Measurements from ENCODE around the gene PLA2G2D.
A peak's percentile ranks its signal among the peaks of the same experiment; 100 is the strongest.

The PLA2G2D gene

GRCh38 chr1:20083178-20083944, 36.0 kb downstream of the PLA2G2D start:
- DNase-seq: no peak

- no peak for DNase-seq
Measured at GRCh38 chr1:20082772-20083171, 36.6 kb downstream of the PLA2G2D start.

GRCh38 chr1:20081353-20081810, 38.0 kb downstream of the PLA2G2D start:
- no peak for DNase-seq

GRCh38 chr1:20080441-20081352, 38.6 kb downstream of the PLA2G2D start:
- peak; percentile 71 for DNase-seq

- no peak for DNase-seq
Measured at GRCh38 chr1:20079661-20080305, 39.6 kb downstream of the PLA2G2D start.

- DNase-seq: no peak
Measured at GRCh38 chr1:20078711-20079110, 40.6 kb downstream of the PLA2G2D start.

GRCh38 chr1:20078171-20078651, 41.1 kb downstream of the PLA2G2D start:
- no peak for DNase-seq

GRCh38 chr1:20076710-20077461, 42.5 kb downstream of the PLA2G2D start:
- no peak for DNase-seq

- DNase-seq: no peak
Measured at GRCh38 chr1:20076223-20076622, 43.1 kb downstream of the PLA2G2D start.

- DNase-seq: no peak
Measured at GRCh38 chr1:20075345-20075744, 44.0 kb downstream of the PLA2G2D start.

GRCh38 chr1:20074725-20075171, 44.6 kb downstream of the PLA2G2D start:
- DNase-seq: no peak

GRCh38 chr1:20074055-20074724, 45.1 kb downstream of the PLA2G2D start:
- DNase-seq: no peak

- no peak for DNase-seq
Measured at GRCh38 chr1:20073256-20073655, 46.1 kb downstream of the PLA2G2D start.

GRCh38 chr1:20072771-20073170, 46.6 kb downstream of the PLA2G2D start:
- no peak for DNase-seq

- no peak for DNase-seq
Measured at GRCh38 chr1:20071416-20071815, 47.9 kb downstream of the PLA2G2D start.

- DNase-seq: no peak
Measured at GRCh38 chr1:20070357-20070756, 49.0 kb downstream of the PLA2G2D start.

- peak; percentile 61 for DNase-seq
Measured at GRCh38 chr1:20069874-20070273, 49.5 kb downstream of the PLA2G2D start, which contains the start of gene PLA2G5. Gene PLA2G5, plus strand, starts transcription at chr1:20070194. Its CDS starts 14,637 bp downstream, at chr1:20084831.

- no peak for DNase-seq
Measured at GRCh38 chr1:20068722-20069121, 50.6 kb downstream of the PLA2G2D start.

- DNase-seq: no peak
Measured at GRCh38 chr1:20063861-20064292, 55.5 kb downstream of the PLA2G2D start.

Measured in femur (tissue), 1 donor.